Measurements from ENCODE around the gene CCDC106.

Gene CCDC106

DNA sequence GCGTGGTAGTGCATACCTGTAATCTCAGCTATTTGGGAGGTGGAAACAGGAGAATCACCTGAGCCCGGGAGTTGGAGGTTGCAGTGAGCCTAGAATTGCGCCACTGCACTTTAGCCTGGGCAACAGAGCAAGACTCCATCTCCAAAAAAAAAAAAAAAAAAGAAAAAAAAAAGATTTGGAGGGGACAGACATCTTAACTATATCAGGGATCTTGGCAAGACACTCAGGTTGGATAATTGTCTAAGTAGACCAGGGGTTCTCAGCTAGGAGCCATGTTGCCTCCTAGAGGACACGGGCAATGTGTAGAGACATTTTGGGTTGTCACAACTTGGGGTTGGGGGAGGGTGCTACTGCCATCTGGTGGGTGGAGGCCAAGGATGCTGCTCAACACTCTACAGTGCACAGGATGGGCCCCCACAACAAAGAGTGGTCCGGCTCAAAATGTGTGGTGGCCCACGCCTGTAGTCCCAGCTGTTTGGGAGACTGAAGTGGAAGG lies 9.1 kb upstream of the CCDC106 start:
- TF ChIP-seq SUZ12 (IDR thresholded peaks at IDR 0.05) (no peak), HDGF (IDR thresholded peaks at IDR 0.05; ENCODE audit: borderline replicate concordance) (no peak), FOXM1 (IDR thresholded peaks at IDR 0.05; ENCODE audit: borderline replicate concordance) (no peak), TARDBP (IDR thresholded peaks at IDR 0.05) (no peak), FOXK2 (IDR thresholded peaks at IDR 0.05) (no peak), L3MBTL2 (conservative IDR thresholded peaks at IDR 0.05) (no peak), CTBP1 (IDR thresholded peaks at IDR 0.05; ENCODE audit: borderline replicate concordance) (no peak), NFRKB (IDR thresholded peaks at IDR 0.05) (no peak), ZNF384 (IDR thresholded peaks at IDR 0.05) (no peak; the same call in 1 of the 2 replicates), SP1 (IDR thresholded peaks at IDR 0.05) (no peak), ELF4 (IDR thresholded peaks at IDR 0.05) (no peak), FOXA1 (IDR thresholded peaks at IDR 0.05) (no peak), BHLHE40 (IDR thresholded peaks at IDR 0.05; ENCODE audit: borderline replicate concordance) (no peak), ARNT (IDR thresholded peaks at IDR 0.05) (no peak), LEF1 (IDR thresholded peaks at IDR 0.05; ENCODE audit: borderline replicate concordance) (no peak)
- TF ChIP-seq, protein P1, sequence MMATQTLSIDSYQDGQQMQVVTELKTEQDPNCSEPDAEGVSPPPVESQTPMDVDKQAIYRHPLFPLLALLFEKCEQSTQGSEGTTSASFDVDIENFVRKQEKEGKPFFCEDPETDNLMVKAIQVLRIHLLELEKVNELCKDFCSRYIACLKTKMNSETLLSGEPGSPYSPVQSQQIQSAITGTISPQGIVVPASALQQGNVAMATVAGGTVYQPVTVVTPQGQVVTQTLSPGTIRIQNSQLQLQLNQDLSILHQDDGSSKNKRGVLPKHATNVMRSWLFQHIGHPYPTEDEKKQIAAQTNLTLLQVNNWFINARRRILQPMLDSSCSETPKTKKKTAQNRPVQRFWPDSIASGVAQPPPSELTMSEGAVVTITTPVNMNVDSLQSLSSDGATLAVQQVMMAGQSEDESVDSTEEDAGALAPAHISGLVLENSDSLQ (IDR thresholded peaks at IDR 0.05): no peak
- CTCF ChIA-PET: interaction anchor here (0.6 to 1.3 kb wide), 6 partner anchors 10 to 395 kb away, joined by 3 to 6 read pairs (median 4); partner anchors contain the start of gene U2AF2
- POLR2A ChIA-PET: interaction anchor here (0.7 to 1.8 kb wide), 2 partner anchors 15 to 35 kb away, joined by 3 read pairs; no protein-coding TSS in a partner anchor
- peak; percentile 26 for DNase-seq (ENCODE audit: extremely low spot score)

DNA sequence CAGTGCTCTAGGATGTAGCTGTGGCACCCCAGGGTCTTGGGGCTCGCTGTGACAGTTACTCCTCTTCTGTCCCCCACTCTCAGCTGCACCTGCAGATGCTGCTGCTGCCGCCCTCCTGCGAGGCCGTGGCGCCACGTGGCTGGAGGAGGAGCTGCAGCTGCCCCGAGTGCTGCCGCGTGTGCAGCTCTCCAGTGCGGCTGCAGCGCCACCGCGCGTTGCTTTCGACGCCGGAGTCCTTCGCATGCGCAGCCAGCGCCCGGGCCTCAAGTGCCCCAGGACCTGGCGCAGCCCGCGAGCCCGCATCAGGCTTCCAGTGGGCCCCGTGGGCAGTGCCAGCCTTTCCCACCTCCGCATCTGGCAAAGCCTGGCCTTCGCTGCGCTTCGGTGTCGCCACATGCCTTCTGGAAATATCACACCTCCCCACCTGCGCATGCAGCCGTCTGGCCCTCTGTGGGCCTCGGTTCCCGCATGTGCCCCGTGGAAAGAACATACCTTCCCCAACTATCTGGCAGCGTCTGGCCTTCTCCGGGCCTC lies 7.9 kb upstream of the CCDC106 start:
- DNase-seq (ENCODE audit: extremely low spot score): peak; percentile 70
- CTCF ChIA-PET: interaction anchor here (0.7 to 1.3 kb wide), 3 partner anchors 13 to 40 kb away, joined by 3 to 5 read pairs (median 4); partner anchors contain the start of gene ZNF524
- peak; percentile 100 for TF ChIP-seq L3MBTL2 (conservative IDR thresholded peaks at IDR 0.05)
- TF ChIP-seq FOXK2 (IDR thresholded peaks at IDR 0.05): no peak
- POLR2A ChIA-PET: interaction anchor here (1.5 to 1.8 kb wide), 3 partner anchors 15 to 36 kb away, joined by 3 read pairs; partner anchors contain the start of gene U2AF2

DNA sequence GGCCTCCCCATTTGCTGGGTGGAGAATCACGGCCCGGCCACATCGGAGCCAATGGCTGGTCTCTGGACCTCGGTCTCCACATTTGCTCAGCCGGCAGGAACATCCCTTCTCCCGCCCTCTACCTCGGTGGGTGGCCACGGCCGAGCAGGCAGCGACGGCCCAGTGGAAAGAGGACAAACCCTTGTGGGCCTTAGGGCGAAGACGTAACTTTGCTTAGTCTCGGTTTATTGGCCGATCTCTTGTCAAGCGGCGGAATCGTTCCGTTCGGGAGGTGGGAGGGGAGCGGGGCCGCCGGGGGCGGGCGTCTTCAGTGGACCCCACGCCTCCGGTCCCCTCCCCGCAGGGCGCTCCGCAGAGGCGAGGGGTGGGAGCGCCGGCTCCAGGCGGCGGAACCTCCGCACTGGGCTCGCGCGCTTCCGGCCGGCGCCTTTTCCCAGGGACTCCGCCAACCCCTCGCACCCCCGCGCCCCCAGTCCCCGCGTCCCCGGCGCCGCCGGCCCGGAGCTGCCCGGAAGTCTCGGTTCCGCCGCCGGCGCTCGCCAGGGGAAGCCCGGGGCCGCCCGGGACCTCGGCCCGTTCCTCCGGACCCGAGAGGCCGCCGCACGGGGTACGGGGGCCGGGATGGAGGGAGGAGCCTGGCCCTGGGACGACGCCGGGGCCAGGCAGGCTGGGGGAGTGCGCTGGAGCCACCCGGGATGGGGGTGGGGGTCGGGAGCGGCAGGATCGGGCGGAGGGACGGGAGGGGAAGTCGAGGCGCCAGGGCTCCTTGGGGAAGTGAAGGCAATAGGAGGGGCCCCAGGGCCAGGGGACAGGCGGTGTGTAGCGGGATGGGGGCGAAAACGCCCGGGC lies 7.2 kb upstream of the CCDC106 start, which contains the start of gene ZNF580:
Gene ZNF580 (plus strand): TSS at position 426 of the 849 bp plus-strand sequence. CDS start 1,507 bp downstream, outside the sequence.
- POLR2A ChIA-PET: interaction anchor here (1.5 to 1.8 kb wide), 3 partner anchors 14 to 37 kb away, joined by 3 read pairs; partner anchors contain the start of gene U2AF2
- CTCF ChIA-PET: interaction anchor here (0.7 to 1.3 kb wide), 2 partner anchors 12 to 41 kb away, joined by 4 to 5 read pairs; partner anchors contain the start of gene ZNF524
- peak; percentile 66 for DNase-seq (ENCODE audit: extremely low spot score)
- no peak for TF ChIP-seq SP1 (IDR thresholded peaks at IDR 0.05)
- no peak for TF ChIP-seq FOXK2 (IDR thresholded peaks at IDR 0.05)
- peak; percentile 11; the same call in 1 of the 2 replicates for TF ChIP-seq FOXM1 (IDR thresholded peaks at IDR 0.05; ENCODE audit: borderline replicate concordance)

DNA sequence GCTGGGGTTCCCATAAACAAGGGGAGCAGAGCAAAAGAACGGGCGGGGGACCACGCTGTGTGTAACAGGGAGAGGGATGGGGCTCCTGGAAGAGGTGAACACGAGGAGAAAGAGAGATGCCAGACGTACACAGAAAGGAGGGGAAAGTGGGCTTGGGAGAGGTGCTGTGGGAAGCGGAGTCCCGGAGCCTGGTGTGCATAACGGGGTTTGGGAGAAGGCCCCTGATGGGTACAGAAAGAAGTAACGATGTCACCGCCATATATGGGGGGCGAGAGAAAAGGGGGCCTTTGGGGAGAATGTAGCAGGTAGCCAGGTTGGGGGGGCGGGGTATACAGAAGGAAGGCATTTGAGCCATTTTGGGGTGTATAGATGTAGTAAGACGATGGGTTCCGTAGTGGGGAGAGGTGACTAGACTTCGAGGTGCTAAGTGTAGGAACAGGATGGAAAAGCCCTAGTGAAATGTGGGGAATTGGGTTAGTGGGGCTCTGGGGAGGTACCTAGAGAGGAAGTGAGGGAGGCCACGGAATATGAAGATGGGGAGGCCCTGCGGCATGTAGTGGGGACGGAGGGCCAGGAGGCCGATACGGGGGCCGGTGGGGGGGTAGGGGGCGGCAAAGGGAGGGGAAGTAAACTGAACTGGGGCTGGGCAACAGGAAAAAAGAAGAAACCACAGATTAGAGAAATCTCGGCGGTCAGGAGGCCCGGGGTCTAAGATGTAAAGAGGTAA lies 6.4 kb upstream of the CCDC106 start:
- POLR2A ChIA-PET: interaction anchor here (1.0 to 1.9 kb wide), 4 partner anchors 13 to 43 kb away, joined by 3 to 13 read pairs (median 4); partner anchors contain the start of genes FIZ1, U2AF2 and ZNF784
- no peak for DNase-seq (ENCODE audit: extremely low spot score)
- TF ChIP-seq L3MBTL2 (conservative IDR thresholded peaks at IDR 0.05): 0 out of 2 replicates have a peak, but pooled peaks have one; percentile 17
- TF ChIP-seq CTBP1 (IDR thresholded peaks at IDR 0.05; ENCODE audit: borderline replicate concordance): no peak
- CTCF ChIA-PET: interaction anchor here (1.6 kb wide), 1 partner anchor 13 kb away, joined by 7 read pairs; no protein-coding TSS in a partner anchor

DNA sequence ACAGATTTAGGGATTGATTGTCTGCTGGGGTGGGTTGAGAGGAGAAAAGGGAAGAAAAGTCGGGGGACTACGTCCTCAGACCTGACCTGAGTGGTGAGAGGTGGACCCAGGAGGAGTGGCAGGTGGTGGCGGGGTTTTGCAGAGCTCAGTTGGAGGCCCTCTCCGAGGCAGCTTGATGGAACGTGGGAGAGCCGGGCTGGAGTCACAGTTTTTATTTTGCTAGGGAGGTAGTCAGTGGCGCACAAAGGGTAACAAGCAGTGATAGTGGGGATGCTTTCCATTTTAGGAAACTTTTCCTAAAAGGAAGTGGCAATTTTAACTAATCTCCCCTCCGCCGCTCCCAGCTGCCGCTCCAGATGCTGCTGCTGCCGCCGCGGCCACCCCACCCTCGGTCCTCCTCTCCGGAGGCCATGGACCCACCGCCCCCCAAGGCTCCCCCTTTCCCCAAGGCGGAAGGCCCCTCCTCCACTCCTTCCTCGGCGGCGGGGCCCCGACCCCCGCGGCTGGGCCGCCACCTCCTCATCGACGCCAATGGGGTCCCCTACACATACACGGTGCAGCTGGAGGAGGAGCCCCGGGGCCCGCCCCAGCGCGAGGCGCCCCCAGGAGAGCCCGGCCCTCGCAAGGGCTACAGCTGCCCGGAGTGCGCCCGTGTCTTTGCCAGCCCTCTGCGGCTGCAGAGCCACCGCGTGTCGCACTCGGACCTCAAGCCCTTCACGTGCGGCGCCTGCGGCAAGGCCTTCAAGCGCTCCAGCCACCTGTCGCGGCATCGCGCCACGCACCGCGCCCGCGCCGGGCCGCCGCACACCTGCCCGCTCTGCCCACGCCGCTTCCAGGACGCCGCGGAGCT lies 5.6 kb upstream of the CCDC106 start:
- TF ChIP-seq FOXK2 (IDR thresholded peaks at IDR 0.05): no peak
- no peak for TF ChIP-seq HDGF (IDR thresholded peaks at IDR 0.05; ENCODE audit: borderline replicate concordance)
- no peak for TF ChIP-seq ARNT (IDR thresholded peaks at IDR 0.05)
- no peak for TF ChIP-seq TARDBP (IDR thresholded peaks at IDR 0.05)
- TF ChIP-seq CTBP1 (IDR thresholded peaks at IDR 0.05; ENCODE audit: borderline replicate concordance): no peak
- no peak for TF ChIP-seq FOXA1 (IDR thresholded peaks at IDR 0.05)
- no peak for TF ChIP-seq L3MBTL2 (conservative IDR thresholded peaks at IDR 0.05)
- TF ChIP-seq ELF4 (IDR thresholded peaks at IDR 0.05): no peak
- no peak for TF ChIP-seq LEF1 (IDR thresholded peaks at IDR 0.05; ENCODE audit: borderline replicate concordance)
- no peak for TF ChIP-seq BHLHE40 (IDR thresholded peaks at IDR 0.05; ENCODE audit: borderline replicate concordance)
- TF ChIP-seq SP1 (IDR thresholded peaks at IDR 0.05): no peak
- no peak for TF ChIP-seq FOXM1 (IDR thresholded peaks at IDR 0.05; ENCODE audit: borderline replicate concordance)
- TF ChIP-seq, protein P1 (IDR thresholded peaks at IDR 0.05): no peak
- no peak for TF ChIP-seq SUZ12 (IDR thresholded peaks at IDR 0.05)
- DNase-seq (ENCODE audit: extremely low spot score): no peak

More for the DNA sequence above, 5.6 kb upstream of the CCDC106 start:
- ChIA-PET CTCF (interaction anchor here (1.6 kb wide), 1 partner anchor 12 kb away, joined by 7 read pairs; no protein-coding TSS in a partner anchor), POLR2A (interaction anchor here (0.7 to 1.9 kb wide), 4 partner anchors 12 to 44 kb away, joined by 3 to 13 read pairs (median 4); partner anchors contain the start of genes FIZ1, U2AF2 and ZNF784)

All from HEK293T (cell line).